GM18508 (cell line): ENCODE data around the gene ZNG1B.
A peak's percentile ranks its signal among the peaks of the same experiment; 100 is the strongest.
"Not testable (repeated sequence)": the region's sequence is repeated elsewhere in the genome, so short reads cannot be mapped to it uniquely, and the experiment has no call there.

Experiments
- ATAC-seq: cut with Tn5 transposase; IDR thresholded peaks from one replicate; pipeline ENCODE4 v1.9.1; 2021; ENCODE audit warnings: moderate number of reproducible peaks; ENCODE audit not compliant: insufficient read depth, unreplicated experiment

The ZNG1B gene

GRCh38 chr2:113437508-113438465 lies at the start of gene ZNG1B:
TSS of gene ZNG1B (plus strand) at chr2:113437691. CDS start at chr2:113437869, 178 bp downstream.
- not testable (repeated sequence) for ATAC-seq

DNA sequence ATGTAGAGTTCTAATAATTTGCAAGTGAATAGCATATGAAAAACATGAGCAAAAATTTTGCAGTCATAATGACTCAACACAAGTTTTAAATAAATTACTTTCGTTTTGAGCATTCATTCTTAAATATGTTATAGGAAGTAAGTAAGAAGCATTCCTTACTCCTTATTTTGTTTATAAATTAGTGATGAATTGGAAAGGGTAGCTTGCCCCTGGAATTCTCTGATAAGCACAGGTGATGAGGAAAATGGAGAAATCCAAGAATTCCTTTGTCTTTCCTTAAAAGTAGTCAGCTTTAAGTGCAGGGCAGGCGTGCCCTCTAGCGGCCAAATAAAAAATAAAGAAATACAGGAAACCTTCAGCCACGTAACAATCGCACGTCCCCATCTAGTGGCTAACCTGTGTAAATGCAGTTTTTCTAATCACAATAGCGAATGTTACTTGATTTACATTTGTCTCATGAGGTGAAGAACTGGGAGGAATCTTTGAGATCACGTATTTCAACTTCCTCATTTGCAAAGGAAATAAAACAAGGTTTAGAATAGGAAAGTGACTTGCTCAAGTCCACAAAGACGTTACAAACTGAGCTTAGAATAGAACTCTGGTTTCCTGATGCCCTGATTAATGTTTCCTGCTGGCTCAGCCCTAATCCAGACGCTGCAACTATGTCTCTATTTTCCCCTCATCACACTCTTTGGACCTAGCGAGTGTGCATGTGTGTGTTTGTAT lies 47.2 kb upstream of the ZNG1B start:
- peak; percentile 77 for ATAC-seq

GRCh38 chr2:113391073-113391472 lies 46.4 kb upstream of the ZNG1B start:
- ATAC-seq, result no peak

DNA sequence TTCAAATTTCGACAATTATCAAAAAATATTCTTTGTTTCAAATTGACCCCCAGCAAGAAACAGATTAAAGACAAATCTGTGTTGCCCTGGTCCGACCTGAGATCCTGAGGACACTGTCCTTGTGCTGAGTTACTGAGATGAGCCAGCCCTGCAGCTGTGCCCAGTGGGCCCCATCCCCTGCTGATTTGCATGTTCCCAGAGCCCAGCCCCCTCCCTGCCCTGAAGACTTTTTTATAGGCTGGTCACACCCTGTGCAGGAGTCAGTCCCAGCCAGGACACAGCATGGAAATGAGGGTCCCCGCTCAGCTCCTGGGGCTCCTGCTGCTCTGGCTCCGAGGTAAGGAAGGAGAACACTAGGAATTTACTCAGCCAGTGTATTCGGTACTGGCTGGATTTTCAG lies 31.4 kb upstream of the ZNG1B start:
- no peak for ATAC-seq

DNA sequence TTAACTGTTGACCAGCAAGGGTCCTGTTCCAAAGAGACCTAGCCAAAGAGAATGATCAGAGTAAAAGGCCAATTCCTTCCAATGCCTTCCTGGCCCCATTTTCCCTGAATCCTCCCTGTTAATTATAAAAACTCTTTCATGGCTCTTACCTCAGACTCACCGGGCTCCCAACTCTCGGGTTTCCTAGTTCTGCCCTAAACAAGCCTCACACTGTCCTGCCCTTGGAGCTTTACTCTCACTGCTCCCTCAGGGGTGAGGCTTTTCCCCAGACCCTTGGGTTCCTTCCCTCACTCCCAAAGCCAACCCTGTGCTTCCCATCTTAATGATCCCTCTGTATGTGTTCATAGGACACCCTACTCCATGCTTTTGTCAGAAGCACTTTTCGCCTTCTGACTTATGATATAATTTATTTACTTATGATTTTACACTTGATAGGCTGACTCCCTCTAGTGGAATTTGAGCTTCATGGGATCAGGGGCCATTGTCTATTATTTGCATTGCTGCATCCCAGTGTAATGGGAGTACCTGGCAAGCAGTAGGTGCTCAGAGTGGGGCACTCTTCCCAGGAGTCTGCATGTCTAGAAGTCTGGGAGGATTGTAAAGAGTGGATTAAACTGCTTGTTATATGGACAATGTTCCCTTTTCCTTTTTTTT lies 29.9 kb upstream of the ZNG1B start:
- no peak for ATAC-seq

DNA sequence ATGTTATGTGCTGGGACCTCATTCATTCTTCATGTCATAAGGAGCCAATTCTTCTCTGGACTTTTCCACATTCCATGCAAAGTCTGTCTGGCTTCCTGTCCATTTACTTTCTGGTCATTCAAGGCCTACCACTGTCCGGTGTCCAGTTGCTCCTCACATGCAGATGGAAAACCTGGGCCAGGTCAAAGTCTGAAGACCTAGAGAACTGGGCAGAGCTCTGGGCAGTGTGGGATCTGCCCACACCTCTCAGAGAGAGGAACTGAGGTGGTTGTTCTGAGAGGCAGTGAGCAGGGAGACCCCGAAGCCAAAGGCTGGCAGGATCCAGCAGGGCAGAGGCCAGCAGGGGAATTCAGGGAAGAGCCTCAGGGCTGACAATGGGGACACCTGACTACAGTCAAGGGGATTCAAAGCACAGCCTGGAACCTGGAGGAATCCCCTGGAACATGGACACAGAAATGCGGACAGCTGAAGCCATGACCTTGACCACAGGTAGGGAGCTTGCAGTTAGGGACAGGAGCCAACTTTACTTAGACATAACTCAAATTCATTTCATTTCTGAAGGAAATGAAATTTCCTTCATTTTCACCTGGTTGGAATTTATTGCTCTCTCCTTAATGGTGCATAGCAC lies 25.7 kb upstream of the ZNG1B start:
- ATAC-seq, result not testable (repeated sequence)

DNA sequence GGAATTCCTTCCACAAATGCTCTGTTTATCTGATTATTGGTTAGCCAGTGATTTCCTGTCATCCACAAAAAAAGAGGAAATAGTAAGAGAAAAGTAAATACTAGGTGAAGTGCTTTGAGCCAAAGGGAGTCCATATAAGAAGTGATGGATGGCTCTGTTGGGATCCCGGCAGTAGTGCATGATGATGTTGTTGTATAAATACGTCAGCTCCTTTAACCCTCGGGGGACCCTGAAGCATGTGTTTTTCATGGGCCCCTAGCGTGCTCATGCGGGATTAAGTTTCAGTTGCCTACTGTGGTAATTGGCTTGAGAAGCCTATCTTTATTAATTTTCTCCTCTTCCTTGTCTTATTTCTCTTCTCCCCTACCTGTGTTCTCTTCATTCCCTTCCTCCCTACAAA lies 24.7 kb upstream of the ZNG1B start:
- not testable (repeated sequence) for ATAC-seq

- ATAC-seq, result not testable (repeated sequence)
Observed at GRCh38 chr2:113431773-113432172, 5.7 kb upstream of the ZNG1B start.

GRCh38 chr2:113433468-113433867 lies 4.0 kb upstream of the ZNG1B start:
- not testable (repeated sequence) for ATAC-seq

DNA sequence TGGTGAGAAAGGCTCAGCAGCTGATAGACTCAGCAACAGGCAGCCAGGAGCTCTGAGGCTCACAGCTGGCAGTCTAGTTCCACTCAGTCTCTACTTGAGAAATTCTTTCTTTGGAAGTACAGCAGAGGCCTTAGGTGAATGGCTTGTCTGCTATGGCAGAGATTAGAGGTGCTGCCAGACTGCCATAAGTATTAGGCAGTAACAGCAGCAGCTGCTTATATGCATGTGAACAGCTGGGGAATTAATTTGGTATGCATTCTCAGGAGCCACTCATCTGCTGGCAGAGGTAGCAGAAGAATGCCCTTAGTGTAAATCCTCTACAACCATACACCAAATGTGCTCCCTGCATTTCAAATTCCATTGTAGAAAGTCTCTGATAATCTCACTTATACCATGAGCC lies 28.3 kb downstream of the ZNG1B start:
- not testable (repeated sequence) for ATAC-seq

DNA sequence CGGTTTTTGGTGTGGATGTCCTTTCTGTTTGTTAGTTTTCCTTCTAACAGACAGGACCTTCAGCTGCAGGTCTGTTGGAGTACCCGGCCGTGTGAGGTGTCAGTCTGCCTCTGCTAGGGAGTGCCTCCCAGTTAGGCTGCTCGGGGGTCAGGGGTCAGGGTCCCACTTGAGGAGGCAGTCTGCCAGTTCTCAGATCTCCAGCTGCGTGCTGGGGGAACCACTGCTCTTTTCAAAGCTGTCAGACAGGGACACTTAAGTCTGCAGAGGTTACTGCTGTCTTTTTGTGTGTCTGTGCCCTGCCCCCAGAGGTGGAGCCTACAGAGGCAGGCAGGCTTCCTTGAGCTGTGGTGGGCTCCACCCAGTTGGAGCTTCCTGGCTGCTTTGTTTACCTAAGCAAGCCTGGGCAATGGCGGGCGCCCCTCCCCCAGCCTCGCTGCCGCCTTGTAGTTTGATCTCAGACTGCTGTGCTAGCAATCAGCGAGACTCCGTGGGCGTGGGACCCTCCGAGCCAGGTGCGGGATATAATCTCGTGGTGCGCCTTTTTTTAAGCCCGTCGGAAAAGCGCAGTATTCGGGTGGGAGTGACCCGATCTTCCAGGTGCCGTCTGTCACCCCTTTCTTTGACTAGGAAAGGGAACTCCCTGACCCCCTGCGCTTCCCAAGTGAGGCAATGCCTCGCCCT lies 39.3 kb downstream of the ZNG1B start:
- ATAC-seq, result not testable (repeated sequence)

DNA sequence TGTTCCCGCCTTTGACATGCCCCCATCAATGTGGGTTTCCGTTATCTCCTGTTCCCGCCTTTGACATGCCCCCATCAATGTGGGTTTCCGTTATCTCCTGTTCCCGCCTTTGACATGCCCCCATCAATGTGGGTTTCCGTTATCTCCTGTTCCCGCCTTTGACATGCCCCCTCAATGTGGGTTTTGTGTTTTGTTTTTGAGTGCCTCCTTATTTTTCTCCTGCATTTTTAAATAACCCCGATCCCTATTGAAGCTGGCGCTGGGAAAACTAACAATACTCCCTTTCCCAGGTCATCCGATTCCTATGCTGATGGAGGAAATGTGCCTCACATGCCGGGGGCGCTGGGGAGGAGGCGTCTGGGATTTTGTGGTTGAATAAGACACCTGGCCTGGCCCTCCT lies 59.0 kb downstream of the ZNG1B start:
- ATAC-seq, result not testable (repeated sequence)

DNA sequence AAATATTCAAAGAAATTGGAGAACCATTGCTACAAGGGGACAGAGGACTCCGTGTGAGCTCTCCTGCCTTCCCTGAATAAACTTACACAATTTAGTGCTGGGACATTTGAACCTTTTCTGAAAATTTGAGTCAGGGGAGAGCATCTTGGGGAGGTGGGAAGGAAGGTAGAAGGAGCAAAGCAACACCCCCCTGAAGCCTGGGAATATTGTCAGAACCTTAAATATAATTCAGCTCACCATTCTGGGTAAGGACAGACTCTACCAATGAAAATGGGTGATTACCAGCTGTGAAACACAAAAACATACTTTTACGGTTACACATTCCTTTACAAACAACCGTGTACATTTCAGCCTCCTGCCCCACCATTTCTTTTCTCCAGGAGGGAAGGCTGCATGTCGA lies 60.9 kb downstream of the ZNG1B start, which contains the start of gene FOXD4L1:
FOXD4L1 (plus strand) TSS at position 301 of the 400 bp plus-strand sequence. CDS start 592 bp downstream, outside the sequence.
- not testable (repeated sequence) for ATAC-seq

- not testable (repeated sequence) for ATAC-seq
Observed at GRCh38 chr2:113499019-113499885, 61.8 kb downstream of the ZNG1B start.

DNA sequence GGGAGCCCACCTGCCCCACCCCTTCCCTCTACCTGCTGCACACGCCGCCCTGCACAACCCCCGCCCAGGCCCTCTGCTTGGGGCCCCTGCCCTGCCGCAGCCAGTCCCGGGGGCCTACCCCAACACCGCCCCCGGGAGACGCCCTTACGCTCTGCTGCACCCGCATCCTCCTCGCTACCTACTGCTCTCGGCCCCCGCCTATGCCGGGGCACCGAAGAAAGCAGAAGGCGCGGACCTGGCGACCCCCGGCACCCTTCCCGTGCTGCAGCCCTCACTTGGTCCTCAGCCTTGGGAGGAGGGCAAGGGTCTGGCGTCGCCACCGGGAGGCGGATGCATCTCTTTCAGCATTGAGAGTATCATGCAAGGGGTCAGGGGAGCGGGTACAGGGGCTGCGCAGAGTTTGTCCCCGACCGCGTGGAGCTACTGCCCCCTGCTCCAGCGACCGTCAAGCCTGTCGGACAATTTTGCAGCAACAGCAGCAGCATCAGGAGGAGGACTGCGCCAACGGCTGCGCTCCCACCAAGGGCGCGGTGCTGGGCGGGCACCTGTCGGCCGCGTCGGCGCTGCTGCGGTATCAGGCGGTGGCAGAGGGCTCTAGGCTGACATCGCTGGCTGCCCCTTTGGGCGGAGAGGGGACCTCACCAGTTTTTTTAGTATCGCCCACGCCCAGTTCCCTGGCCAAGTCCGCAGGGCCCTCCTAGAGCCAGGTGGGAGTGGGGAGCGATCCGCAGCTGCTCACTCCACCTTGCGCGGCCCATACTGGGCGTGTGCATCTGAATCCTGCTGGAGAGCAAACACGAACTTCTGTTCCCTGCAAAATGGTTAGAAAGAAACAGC lies 62.6 kb downstream of the ZNG1B start:
- not testable (repeated sequence) for ATAC-seq

DNA sequence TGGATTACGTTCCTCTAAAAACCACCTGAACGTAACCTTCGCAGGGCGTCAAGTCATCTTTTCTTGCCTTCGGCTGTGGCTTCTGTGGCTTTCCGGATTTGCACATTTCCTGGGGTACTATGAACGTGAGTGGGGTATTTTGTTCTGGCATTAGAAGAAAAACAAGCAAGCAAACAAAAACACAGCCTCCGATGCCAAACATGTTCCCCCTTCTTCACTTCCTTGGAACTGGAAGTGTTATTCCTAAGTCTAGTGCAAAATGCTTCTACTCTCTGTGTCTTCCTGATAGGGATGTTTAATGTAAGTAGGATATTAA lies 63.2 kb downstream of the ZNG1B start:
- ATAC-seq, result not testable (repeated sequence)

DNA sequence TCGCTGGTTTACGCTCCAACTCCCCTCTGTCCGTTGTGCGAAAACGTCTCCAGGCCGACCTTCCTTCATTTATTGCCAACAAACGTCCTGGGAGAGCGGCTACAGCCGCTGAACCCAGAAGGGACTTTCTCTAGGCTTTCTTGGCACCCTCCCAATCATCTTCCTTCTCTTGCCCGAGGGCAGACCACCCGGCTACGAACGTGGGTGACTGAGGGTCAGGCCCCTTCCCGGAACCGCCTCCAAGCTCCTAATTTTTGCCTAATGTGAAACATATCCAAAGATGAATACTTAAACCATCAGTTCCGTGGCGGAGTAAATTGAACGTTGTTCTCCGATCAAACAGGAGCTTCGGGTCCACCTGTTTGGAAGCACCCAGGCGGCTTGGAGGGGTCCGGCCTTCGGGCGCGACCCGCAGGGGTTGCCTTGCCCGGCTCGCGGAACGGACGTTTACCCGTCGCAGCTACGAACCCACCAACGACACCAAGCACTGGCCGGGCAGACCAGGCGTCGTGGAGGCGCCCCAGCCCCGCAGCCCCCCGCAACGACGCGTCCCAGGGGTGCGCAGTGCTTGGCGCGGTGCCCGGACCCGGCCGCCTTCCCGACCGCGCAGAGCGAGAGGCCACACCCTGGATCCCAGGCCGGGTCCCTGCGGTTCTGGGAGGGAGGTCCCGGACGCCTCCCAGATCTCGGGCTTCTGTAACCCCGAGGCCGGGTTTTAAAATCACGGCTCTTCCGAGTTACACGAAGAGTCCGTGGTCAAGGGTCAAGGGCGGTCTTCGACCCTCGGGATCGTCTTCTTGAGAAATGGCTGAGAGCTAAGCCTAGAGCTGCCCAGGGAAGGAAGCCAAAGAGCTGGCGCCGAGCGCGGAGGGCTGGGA lies 65.0 kb downstream of the ZNG1B start:
- not testable (repeated sequence) for ATAC-seq
